ENCODE results near the gene PAQR4.

Gene PAQR4

GRCh38 chr16:3010510-3010909 lies 41.4 kb downstream of the PAQR4 start:
- no peak for DNase-seq
- Histone ChIP-seq H3K36me3 (no peaks in the 10 kb centered on the region; the same call in 1 of the 2 replicates), H3K27me3 (ENCODE audit: insufficient read depth, low read depth, severe bottlenecking) (no peaks in the 10 kb centered on the region), H3K27ac (no peak overlapping the region), H3K9me3 (ENCODE audit: severe bottlenecking) (no peaks in the 10 kb centered on the region), H3K4me3 (ENCODE audit: low read depth, low read length) (no peak overlapping the region)
- TF ChIP-seq CTCF (IDR thresholded peaks at IDR 0.05; ENCODE audit: low read depth, low read length): no peak

GRCh38 chr16:3012246-3012645 lies 43.1 kb downstream of the PAQR4 start:
- no peak for DNase-seq
- no peak overlapping the region for H3K4me3 ChIP-seq (ENCODE audit: low read depth, low read length)
- TF ChIP-seq CTCF (IDR thresholded peaks at IDR 0.05; ENCODE audit: low read depth, low read length): no peak
- no peaks in the 10 kb centered on the region for H3K9me3 ChIP-seq (ENCODE audit: severe bottlenecking)
- H3K27ac ChIP-seq: no peak overlapping the region
- no peaks in the 10 kb centered on the region for H3K27me3 ChIP-seq (ENCODE audit: insufficient read depth, low read depth, severe bottlenecking)
- no peaks in the 10 kb centered on the region for H3K36me3 ChIP-seq

GRCh38 chr16:3012828-3013420 lies 43.8 kb downstream of the PAQR4 start, which contains the start of gene CLDN9:
Gene CLDN9, plus strand, starts transcription at chr16:3012923. Its CDS starts 440 bp downstream, at chr16:3013363.
- no peaks in the 10 kb centered on the region for H3K9me3 ChIP-seq (ENCODE audit: severe bottlenecking)
- no peaks in the 10 kb centered on the region for H3K36me3 ChIP-seq
- no peak within 1 kb of the TSS for H3K4me3 ChIP-seq (ENCODE audit: low read depth, low read length)
- TF ChIP-seq CTCF (IDR thresholded peaks at IDR 0.05; ENCODE audit: low read depth, low read length): no peak
- H3K27me3 ChIP-seq (ENCODE audit: insufficient read depth, low read depth, severe bottlenecking): no peaks in the 10 kb centered on the region
- DNase-seq: peak; percentile 66
- peak within 1 kb of the TSS; percentile 43 for H3K27ac ChIP-seq

GRCh38 chr16:3013491-3013951 lies 44.4 kb downstream of the PAQR4 start:
- no peak for DNase-seq
- Histone ChIP-seq H3K27me3 (ENCODE audit: insufficient read depth, low read depth, severe bottlenecking) (no peaks in the 10 kb centered on the region), H3K4me3 (ENCODE audit: low read depth, low read length) (no peak overlapping the region)

GRCh38 chr16:3013998-3014690 lies 45.0 kb downstream of the PAQR4 start:
- no peak for TF ChIP-seq CTCF (IDR thresholded peaks at IDR 0.05; ENCODE audit: low read depth, low read length)
- H3K36me3 ChIP-seq: no peaks in the 10 kb centered on the region
- peak; percentile 71 for DNase-seq
- no peaks in the 10 kb centered on the region for H3K9me3 ChIP-seq (ENCODE audit: severe bottlenecking)
- no peak overlapping the region for H3K4me3 ChIP-seq (ENCODE audit: low read depth, low read length)
- no peaks in the 10 kb centered on the region for H3K27me3 ChIP-seq (ENCODE audit: insufficient read depth, low read depth, severe bottlenecking)
- H3K27ac ChIP-seq: peak overlapping the region; percentile 56

More at GRCh38 chr16:3013491-3013951, 44.4 kb downstream of the PAQR4 start:
- peak overlapping the region; percentile 56 for H3K27ac ChIP-seq
- H3K9me3 ChIP-seq (ENCODE audit: severe bottlenecking): no peaks in the 10 kb centered on the region
- TF ChIP-seq CTCF (IDR thresholded peaks at IDR 0.05; ENCODE audit: low read depth, low read length): no peak
- H3K36me3 ChIP-seq: no peaks in the 10 kb centered on the region
